Loucy (cell line): ENCODE results near the gene SLC26A8.

Experiments
- H2AFZ ChIP-seq: fragments of 200-600 bp; sonication (generic); 2 replicates; pipeline ENCODE4 v1.6.0; 2016; ENCODE audit warnings: antibody characterized with exemption, mild to moderate bottlenecking, low read length, moderate library complexity
- H3F3A ChIP-seq: fragments of 200-600 bp; 2 replicates; pipeline ENCODE4 v1.6.0; 2016; ENCODE audit warnings: antibody characterized with exemption, low read depth, mild to moderate bottlenecking
- H3K27me3 ChIP-seq: fragments of 200-600 bp; sonication (generic); 2 replicates; pipeline ENCODE4 v1.6.1; 2014; ENCODE audit warnings: low read length, mild to moderate bottlenecking; ENCODE audit not compliant: insufficient read depth, poor library complexity, severe bottlenecking
- H3K36me3 ChIP-seq: fragments of 200-600 bp; sonication (generic); 2 replicates; pipeline ENCODE4 v1.6.1; 2016; ENCODE audit warnings: low read length; ENCODE audit not compliant: insufficient read depth
- H3K4me1 ChIP-seq: fragments of 200-600 bp; sonication (generic); 2 replicates; pipeline ENCODE4 v1.5.1; 2014; ENCODE audit warnings: low read length, mild to moderate bottlenecking; ENCODE audit not compliant: insufficient read depth, poor library complexity, severe bottlenecking
- H3K4me2 ChIP-seq: fragments of 200-600 bp; sonication (generic); 2 replicates; pipeline ENCODE4 v1.6.0; 2014; ENCODE audit warnings: antibody characterized with exemption, low read length, low read depth, mild to moderate bottlenecking; ENCODE audit not compliant: poor library complexity, severe bottlenecking
- H3K4me3 ChIP-seq: fragments of 200-600 bp; sonication (generic); 2 replicates; pipeline ENCODE4 v1.5.1; 2014; ENCODE audit warnings: low read length, mild to moderate bottlenecking, mixed read lengths; ENCODE audit not compliant: poor library complexity, severe bottlenecking
- H3K79me2 ChIP-seq: fragments of 200-600 bp; sonication (generic); 2 replicates; pipeline ENCODE4 v1.6.1; 2014; ENCODE audit warnings: low read length; ENCODE audit not compliant: insufficient read depth
- H3K9ac ChIP-seq: fragments of 200-600 bp; sonication (generic); 2 replicates; pipeline ENCODE4 v1.6.0; 2014; ENCODE audit warnings: mild to moderate bottlenecking, low read depth, low read length, moderate library complexity; ENCODE audit not compliant: poor library complexity, severe bottlenecking
- H3K9me2 ChIP-seq: fragments of 200-600 bp; sonication (generic); replicated peaks from 2 replicates; pipeline ENCODE4 v1.6.1; 2016; ENCODE audit warnings: low read depth, low read length, mixed read lengths
- H3K9me3 ChIP-seq: fragments of 200-600 bp; sonication (generic); 2 replicates; pipeline ENCODE4 v1.6.1; 2014; ENCODE audit warnings: mild to moderate bottlenecking, antibody characterized with exemption, low read length, low read depth; ENCODE audit not compliant: insufficient read depth
- H4K20me1 ChIP-seq: fragments of 200-600 bp; sonication (generic); 2 replicates; pipeline ENCODE4 v1.6.0; 2014; ENCODE audit warnings: antibody characterized with exemption, low read length, mild to moderate bottlenecking; ENCODE audit not compliant: insufficient read depth, poor library complexity, severe bottlenecking
- CTCF ChIP-seq: fragments of 200-600 bp; sonication (generic); conservative IDR thresholded peaks from 2 replicates; pipeline ENCODE4 v1.5.1; 2014; ENCODE audit warnings: mild to moderate bottlenecking, antibody characterized with exemption, low read length
- EZH2phosphoT487 ChIP-seq: fragments of 200-600 bp; IDR thresholded peaks from 2 replicates; pipeline ENCODE4 v1.6.1; 2018; ENCODE audit warnings: antibody characterized with exemption, mild to moderate bottlenecking, moderate library complexity, borderline replicate concordance

Gene SLC26A8

GRCh38 chr6:35896228-35896627 is 128.2 kb downstream of the SLC26A8 start:
- Histone ChIP-seq H2AFZ (no peak overlapping the region), H3F3A (no peaks in the 10 kb centered on the region), H3K4me3 (no peak overlapping the region), H3K4me1 (no peaks in the 10 kb centered on the region), H3K9me2 (no peaks in the 10 kb centered on the region), H3K27me3 (no peaks in the 10 kb centered on the region), H3K79me2 (peaks cover 94% of the 10 kb centered on the region), H3K9me3 (no peaks in the 10 kb centered on the region), H3K4me2 (no peak overlapping the region), H3K9ac (no peak overlapping the region), H3K36me3 (peaks cover 47% of the 10 kb centered on the region; the same call in 1 of the 2 replicates), H4K20me1 (peaks cover 46% of the 10 kb centered on the region)
- TF ChIP-seq EZH2phosphoT487 (no peak), CTCF (no peak)

GRCh38 chr6:35895560-35895959 is 128.9 kb downstream of the SLC26A8 start:
- H3K9ac ChIP-seq = no peak overlapping the region

GRCh38 chr6:35894776-35895175 is 129.7 kb downstream of the SLC26A8 start:
- TF ChIP-seq EZH2phosphoT487 (no peak), CTCF (no peak)
- no peak overlapping the region for H3K4me3 ChIP-seq
- H3K36me3 ChIP-seq = peaks cover 47% of the 10 kb centered on the region; the same call in 1 of the 2 replicates
- no peaks in the 10 kb centered on the region for H3F3A ChIP-seq
- H3K79me2 ChIP-seq = peaks cover 85% of the 10 kb centered on the region
- H2AFZ ChIP-seq = no peak overlapping the region
- H3K9me3 ChIP-seq = no peaks in the 10 kb centered on the region
- H3K9me2 ChIP-seq = no peaks in the 10 kb centered on the region
- H4K20me1 ChIP-seq = peaks cover 46% of the 10 kb centered on the region
- H3K4me1 ChIP-seq = no peaks in the 10 kb centered on the region
- no peak overlapping the region for H3K9ac ChIP-seq
- no peaks in the 10 kb centered on the region for H3K27me3 ChIP-seq
- H3K4me2 ChIP-seq = no peak overlapping the region

More at GRCh38 chr6:35895560-35895959, 128.9 kb downstream of the SLC26A8 start:
- peaks cover 42% of the 10 kb centered on the region for H4K20me1 ChIP-seq
- H3K4me3 ChIP-seq = no peak overlapping the region
- TF ChIP-seq EZH2phosphoT487 (no peak), CTCF (no peak)
- H3K79me2 ChIP-seq = peaks cover 91% of the 10 kb centered on the region
- H3K9me3 ChIP-seq = no peaks in the 10 kb centered on the region
- H3K27me3 ChIP-seq = no peaks in the 10 kb centered on the region
- peaks cover 47% of the 10 kb centered on the region; the same call in 1 of the 2 replicates for H3K36me3 ChIP-seq
- H3K4me1 ChIP-seq = no peaks in the 10 kb centered on the region
- no peaks in the 10 kb centered on the region for H3K9me2 ChIP-seq
- H2AFZ ChIP-seq = no peak overlapping the region
- H3F3A ChIP-seq = no peaks in the 10 kb centered on the region
- no peak overlapping the region for H3K4me2 ChIP-seq
